HepG2 (cell line): ENCODE results near the gene PWP2. TPM values are rescaled to one million over a fixed set of nuclear protein-coding genes. Genes with fewer than 3 reads are reported as not detected.

Experiments used
- ATAC-seq: fragments of 200-7000 bp; cut with Tn5 transposase; 3 replicates; pipeline ENCODE4 v1.9.1; 2020; ENCODE audit warnings: mild to moderate bottlenecking, moderate library complexity
- BruUV-seq: library from RNA; stranded (reverse); fragments of 400-500 nt; replicated peaks from 2 replicates; lab custom pipeline; 2021; lab: Mats Ljungman, UMichigan
- CTCF ChIA-PET: fragments of 300-600 bp; formaldehyde crosslinking; extraction: SDS; loops from one replicate; lab custom pipeline; 2021; ENCODE audit warnings: low total read pairs, inconsistent platforms, low intra/inter-chr PET ratio; lab: Yijun Ruan, JAX
- POLR2A ChIA-PET: fragments of 350-600 bp; sonication (Branson Sonifier 250); formaldehyde crosslinking; loops from one replicate; lab custom pipeline; 2020; ENCODE audit warnings: antibody characterized with exemption, inconsistent platforms; lab: Yijun Ruan, JAX
- DNase-seq: peaks from one replicate; pipeline ENCODE4 v3.0.0-alpha.2; 2015; ENCODE audit warnings: low spot score
- FAIRE-seq: peaks from 3 replicates; lab custom pipeline; 2011; peaks lifted over from hg19 to GRCh38; lab: Jason Lieb, UNC
- H2AFZ ChIP-seq: one replicate; pipeline ENCODE4 v1.6.1; 2011; ENCODE audit warnings: low read length, inconsistent platforms
- H3K27ac ChIP-seq: fragments of 300-600 bp; 3 replicates; pipeline ENCODE4 v1.8.0; 2011; ENCODE audit warnings: mixed run types, mild to moderate bottlenecking, mixed read lengths, low read length, inconsistent platforms; ENCODE audit not compliant: insufficient read depth; ENCODE audit errors: extremely low read length
- H3K27me3 ChIP-seq, 2 experiments: fragments of 200-600 bp in 1 of 2; 2 replicates in 1 of 2; 3 replicates in 1 of 2; pipeline versions ENCODE4 v1.6.0 to v1.8.0; 2011; ENCODE audit warnings: low read length in 2 of 2, mild to moderate bottlenecking in 2 of 2, moderate library complexity in 2 of 2, inconsistent platforms in 1 of 2; ENCODE audit not compliant: insufficient read depth in 2 of 2, control insufficient read depth in 1 of 2
- H3K36me3 ChIP-seq, 2 experiments: fragments of 200-600 bp in 1 of 2; replicated peaks in 1 of 2; 2 replicates in 1 of 2; 3 replicates in 1 of 2; pipeline versions ENCODE4 v1.5.1 to v1.8.0; 2011; ENCODE audit warnings: low read length in 2 of 2, inconsistent platforms in 1 of 2; ENCODE audit not compliant: insufficient read depth in 2 of 2, control insufficient read depth in 1 of 2
- H3K4me1 ChIP-seq: 2 replicates; pipeline ENCODE4 v1.5.1; 2012; ENCODE audit warnings: low read length, inconsistent platforms; ENCODE audit not compliant: insufficient read depth
- H3K4me2 ChIP-seq: 2 replicates; pipeline ENCODE4 v1.6.0; 2011; ENCODE audit warnings: low read depth, low read length, inconsistent platforms
- H3K4me3 ChIP-seq, 3 experiments: fragments of 200-600 bp in 1 of 3; sonication (generic), shearing (Covaris generic) in 1 of 3; replicated peaks in 1 of 3; 2 replicates each; pipeline ENCODE4 v1.5.1; 2011 to 2016; ENCODE audit warnings: low read length in 3 of 3, inconsistent platforms in 2 of 3, low read depth in 2 of 3, mild to moderate bottlenecking in 2 of 3, control low read depth in 1 of 3, mixed read lengths in 1 of 3; ENCODE audit not compliant: insufficient read depth in 1 of 3
- H3K79me2 ChIP-seq: one replicate; pipeline ENCODE4 v1.6.1; 2011; ENCODE audit warnings: low read length, inconsistent platforms; ENCODE audit not compliant: insufficient read depth
- H3K9ac ChIP-seq: 2 replicates; pipeline ENCODE4 v1.6.0; 2011; ENCODE audit warnings: mild to moderate bottlenecking, low read depth, low read length, inconsistent platforms; ENCODE audit not compliant: insufficient read depth
- H3K9me3 ChIP-seq: 2 replicates; pipeline ENCODE4 v1.5.1; 2012; ENCODE audit warnings: mild to moderate bottlenecking, low read length
- H4K20me1 ChIP-seq: 2 replicates; pipeline ENCODE4 v1.6.0; 2011; ENCODE audit warnings: inconsistent platforms, mild to moderate bottlenecking, low read length, moderate library complexity; ENCODE audit not compliant: insufficient read depth
- CENPBD1 ChIP-seq: sonication (generic); formaldehyde crosslinking; IDR thresholded peaks from 2 replicates; pipeline ENCODE4 v1.8.0; 2022; ENCODE audit warnings: missing genetic modification reagents, low read depth, mild to moderate bottlenecking, borderline replicate concordance
- CREM ChIP-seq, 2 experiments: sonication (generic) in 1 of 2; formaldehyde crosslinking in 1 of 2; IDR thresholded peaks; 2 replicates each; pipeline versions ENCODE4 v1.4.0 to v1.6.1; 2016 to 2020; ENCODE audit warnings: antibody characterized with exemption in 1 of 2, mild to moderate bottlenecking in 1 of 2, missing genetic modification reagents in 1 of 2
- HES4 ChIP-seq: sonication (generic); formaldehyde crosslinking; IDR thresholded peaks from 2 replicates; pipeline ENCODE4 v1.9.0; 2021; ENCODE audit warnings: mild to moderate bottlenecking, missing genetic modification reagents, borderline replicate concordance
- HNF4A ChIP-seq: sonication (generic); formaldehyde crosslinking; IDR thresholded peaks from 2 replicates; pipeline ENCODE4 v1.4.0; 2020; ENCODE audit warnings: missing genetic modification reagents
- KDM5A ChIP-seq: fragments of 200-600 bp; sonication (generic); IDR thresholded peaks from 2 replicates; pipeline ENCODE4 v1.7.0; 2018; ENCODE audit warnings: antibody characterized with exemption, mild to moderate bottlenecking, low read length, borderline replicate concordance
- KLF9 ChIP-seq: IDR thresholded peaks from 2 replicates; pipeline ENCODE4 v1.6.1; 2016; ENCODE audit warnings: low read depth
- MAFK ChIP-seq, 2 experiments: IDR thresholded peaks in 1 of 2; conservative IDR thresholded peaks in 1 of 2; 2 replicates each; pipeline ENCODE4 v1.6.1; 2011; ENCODE audit warnings: improper control_type of control experiment in 2 of 2, low read length in 2 of 2
- MIXL1 ChIP-seq: IDR thresholded peaks from 2 replicates; pipeline ENCODE4 v1.6.1; 2016
- PRMT3 ChIP-seq: sonication (generic); formaldehyde crosslinking; IDR thresholded peaks from 2 replicates; pipeline ENCODE4 v1.8.1; 2022; ENCODE audit warnings: low read depth, mild to moderate bottlenecking, moderate library complexity, missing genetic modification reagents, borderline replicate concordance
- SRF ChIP-seq: IDR thresholded peaks from 2 replicates; pipeline ENCODE4 v1.6.1; 2011; ENCODE audit warnings: mild to moderate bottlenecking, low read depth, low read length, moderate library complexity
- TARDBP ChIP-seq: sonication (generic); formaldehyde crosslinking; IDR thresholded peaks from 2 replicates; pipeline ENCODE4 v1.8.0; 2022; ENCODE audit warnings: mild to moderate bottlenecking, missing genetic modification reagents
- ZFYVE20 ChIP-seq: sonication (generic); formaldehyde crosslinking; IDR thresholded peaks from 2 replicates; pipeline ENCODE4 v1.8.0; 2023; ENCODE audit warnings: low read depth, mild to moderate bottlenecking, moderate library complexity, missing genetic modification reagents, borderline replicate concordance
- ZNF33A ChIP-seq: sonication (generic); formaldehyde crosslinking; IDR thresholded peaks from 2 replicates; pipeline ENCODE4 v1.5.1; 2020; ENCODE audit warnings: missing genetic modification reagents, mild to moderate bottlenecking, moderate library complexity, borderline replicate concordance
- ZNF776 ChIP-seq: sonication (generic); formaldehyde crosslinking; IDR thresholded peaks from 2 replicates; pipeline ENCODE4 v1.4.0; 2020; ENCODE audit warnings: mild to moderate bottlenecking, missing genetic modification reagents
- WGBS: methylation state at CpG from one replicate; pipeline ENCODE4 v1.1.6; 2017; ENCODE audit warnings: low lambda C conversion rate; 5-methylcytosine and 5-hydroxymethylcytosine counted together
- in situ Hi-C: cut with HindIII; loops from 2 replicates; pipeline ENCODE4 v1.10.0; 2017; ENCODE audit warnings: low pct_unique_long_range_greater_than_20kb; ENCODE audit not compliant: extremely low pct_ligation_motif_present
- intact Hi-C: fragments of 100-400 bp; cut with micrococcal nuclease; formaldehyde crosslinking; loops from one replicate; pipeline ENCODE4 v1.10.0; 2022; ENCODE audit not compliant: unreplicated experiment
- polyA plus RNA-seq, 8 experiments: library from polyadenylated mRNA; depleted of rRNA in 3 of 8; stranded (reverse) in 7 of 8; unstranded in 1 of 8; fragments of >200 nt; fragmentation: Illumina TruSeq in 4 of 8; extraction: Trizol in 4 of 8; gene quantifications; 2 replicates each; pipeline versions ENCODE4 v1.2.1 to v1.2.3, GENCODE V29; 2011 to 2016; ENCODE audit warnings: low read depth in 4 of 8, missing spikeins in 1 of 8, mixed read lengths in 1 of 8; ENCODE audit not compliant: insufficient read depth in 1 of 8
- total RNA-seq, 5 experiments: library from RNA; depleted of rRNA; stranded (reverse); fragments of >200 nt; fragmentation: Illumina TruSeq; extraction: Trizol; gene quantifications; 2 replicates each; pipeline ENCODE4 v1.2.3, GENCODE V29; 2016; ENCODE audit warnings: low read depth in 1 of 5
- TF ChIP-seq, protein P1 (sequence below): sonication (generic); formaldehyde crosslinking; IDR thresholded peaks from 2 replicates; pipeline ENCODE4 v1.9.0; 2021; ENCODE audit warnings: missing genetic modification reagents, borderline replicate concordance
- TF ChIP-seq, protein P2 (sequence below): sonication (generic); formaldehyde crosslinking; IDR thresholded peaks from one replicate; pipeline ENCODE4 v1.5.1; 2020; ENCODE audit warnings: mild to moderate bottlenecking, missing genetic modification reagents; ENCODE audit errors: not compliant biosample characterization

Gene PWP2
- total and polyA plus RNA-seq, 2 of the 13 experiments (the other 11 are each of a cell fraction or from before 2014, with no cell fraction given), result 7.7 to 17.0 TPM

DNA sequence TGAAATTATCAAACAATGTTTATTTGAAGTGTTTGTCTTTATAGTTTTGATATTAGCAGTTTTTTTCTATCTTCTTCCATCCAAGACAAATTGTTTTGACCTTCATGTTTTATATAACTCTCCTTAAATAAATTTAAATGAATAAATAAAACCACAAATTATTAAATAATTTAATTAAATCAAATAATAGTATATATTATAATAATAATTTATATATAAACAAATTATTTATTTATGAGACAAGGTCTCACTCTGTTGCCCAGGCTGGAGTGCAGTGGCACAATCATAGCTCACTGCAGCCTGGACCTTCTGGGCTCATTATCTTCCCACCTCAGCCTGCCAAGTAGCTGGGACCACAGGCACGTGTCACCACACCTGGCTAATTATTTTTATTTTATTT, 12.4 kb upstream of the PWP2 start:
- no peaks in the 10 kb centered on the region for H3K9me3 ChIP-seq
- no peak for TF ChIP-seq MIXL1
- no peak for TF ChIP-seq ZNF33A (CRISPR knock-in tag)
- no peak for TF ChIP-seq SRF
- no peak for TF ChIP-seq CREM (IDR thresholded peaks at IDR 0.05)
- TF ChIP-seq CREM (CRISPR knock-in tag; IDR thresholded peaks at IDR 0.05), result no peak
- TF ChIP-seq ZNF776 (CRISPR knock-in tag), result no peak
- no peak for TF ChIP-seq HES4
- no peak for TF ChIP-seq HNF4A (CRISPR knock-in tag)
- TF ChIP-seq CENPBD1 (CRISPR knock-in tag), result no peak
- TF ChIP-seq, protein P1, sequence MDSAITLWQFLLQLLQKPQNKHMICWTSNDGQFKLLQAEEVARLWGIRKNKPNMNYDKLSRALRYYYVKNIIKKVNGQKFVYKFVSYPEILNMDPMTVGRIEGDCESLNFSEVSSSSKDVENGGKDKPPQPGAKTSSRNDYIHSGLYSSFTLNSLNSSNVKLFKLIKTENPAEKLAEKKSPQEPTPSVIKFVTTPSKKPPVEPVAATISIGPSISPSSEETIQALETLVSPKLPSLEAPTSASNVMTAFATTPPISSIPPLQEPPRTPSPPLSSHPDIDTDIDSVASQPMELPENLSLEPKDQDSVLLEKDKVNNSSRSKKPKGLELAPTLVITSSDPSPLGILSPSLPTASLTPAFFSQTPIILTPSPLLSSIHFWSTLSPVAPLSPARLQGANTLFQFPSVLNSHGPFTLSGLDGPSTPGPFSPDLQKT, result no peak
- no peak for TF ChIP-seq MAFK (conservative IDR thresholded peaks at IDR 0.05 in 1 of 2, IDR thresholded peaks at IDR 0.05 in 1 of 2; ENCODE audit: low read length in 2 of 2)
- TF ChIP-seq KDM5A, result no peak
- TF ChIP-seq, protein P2, sequence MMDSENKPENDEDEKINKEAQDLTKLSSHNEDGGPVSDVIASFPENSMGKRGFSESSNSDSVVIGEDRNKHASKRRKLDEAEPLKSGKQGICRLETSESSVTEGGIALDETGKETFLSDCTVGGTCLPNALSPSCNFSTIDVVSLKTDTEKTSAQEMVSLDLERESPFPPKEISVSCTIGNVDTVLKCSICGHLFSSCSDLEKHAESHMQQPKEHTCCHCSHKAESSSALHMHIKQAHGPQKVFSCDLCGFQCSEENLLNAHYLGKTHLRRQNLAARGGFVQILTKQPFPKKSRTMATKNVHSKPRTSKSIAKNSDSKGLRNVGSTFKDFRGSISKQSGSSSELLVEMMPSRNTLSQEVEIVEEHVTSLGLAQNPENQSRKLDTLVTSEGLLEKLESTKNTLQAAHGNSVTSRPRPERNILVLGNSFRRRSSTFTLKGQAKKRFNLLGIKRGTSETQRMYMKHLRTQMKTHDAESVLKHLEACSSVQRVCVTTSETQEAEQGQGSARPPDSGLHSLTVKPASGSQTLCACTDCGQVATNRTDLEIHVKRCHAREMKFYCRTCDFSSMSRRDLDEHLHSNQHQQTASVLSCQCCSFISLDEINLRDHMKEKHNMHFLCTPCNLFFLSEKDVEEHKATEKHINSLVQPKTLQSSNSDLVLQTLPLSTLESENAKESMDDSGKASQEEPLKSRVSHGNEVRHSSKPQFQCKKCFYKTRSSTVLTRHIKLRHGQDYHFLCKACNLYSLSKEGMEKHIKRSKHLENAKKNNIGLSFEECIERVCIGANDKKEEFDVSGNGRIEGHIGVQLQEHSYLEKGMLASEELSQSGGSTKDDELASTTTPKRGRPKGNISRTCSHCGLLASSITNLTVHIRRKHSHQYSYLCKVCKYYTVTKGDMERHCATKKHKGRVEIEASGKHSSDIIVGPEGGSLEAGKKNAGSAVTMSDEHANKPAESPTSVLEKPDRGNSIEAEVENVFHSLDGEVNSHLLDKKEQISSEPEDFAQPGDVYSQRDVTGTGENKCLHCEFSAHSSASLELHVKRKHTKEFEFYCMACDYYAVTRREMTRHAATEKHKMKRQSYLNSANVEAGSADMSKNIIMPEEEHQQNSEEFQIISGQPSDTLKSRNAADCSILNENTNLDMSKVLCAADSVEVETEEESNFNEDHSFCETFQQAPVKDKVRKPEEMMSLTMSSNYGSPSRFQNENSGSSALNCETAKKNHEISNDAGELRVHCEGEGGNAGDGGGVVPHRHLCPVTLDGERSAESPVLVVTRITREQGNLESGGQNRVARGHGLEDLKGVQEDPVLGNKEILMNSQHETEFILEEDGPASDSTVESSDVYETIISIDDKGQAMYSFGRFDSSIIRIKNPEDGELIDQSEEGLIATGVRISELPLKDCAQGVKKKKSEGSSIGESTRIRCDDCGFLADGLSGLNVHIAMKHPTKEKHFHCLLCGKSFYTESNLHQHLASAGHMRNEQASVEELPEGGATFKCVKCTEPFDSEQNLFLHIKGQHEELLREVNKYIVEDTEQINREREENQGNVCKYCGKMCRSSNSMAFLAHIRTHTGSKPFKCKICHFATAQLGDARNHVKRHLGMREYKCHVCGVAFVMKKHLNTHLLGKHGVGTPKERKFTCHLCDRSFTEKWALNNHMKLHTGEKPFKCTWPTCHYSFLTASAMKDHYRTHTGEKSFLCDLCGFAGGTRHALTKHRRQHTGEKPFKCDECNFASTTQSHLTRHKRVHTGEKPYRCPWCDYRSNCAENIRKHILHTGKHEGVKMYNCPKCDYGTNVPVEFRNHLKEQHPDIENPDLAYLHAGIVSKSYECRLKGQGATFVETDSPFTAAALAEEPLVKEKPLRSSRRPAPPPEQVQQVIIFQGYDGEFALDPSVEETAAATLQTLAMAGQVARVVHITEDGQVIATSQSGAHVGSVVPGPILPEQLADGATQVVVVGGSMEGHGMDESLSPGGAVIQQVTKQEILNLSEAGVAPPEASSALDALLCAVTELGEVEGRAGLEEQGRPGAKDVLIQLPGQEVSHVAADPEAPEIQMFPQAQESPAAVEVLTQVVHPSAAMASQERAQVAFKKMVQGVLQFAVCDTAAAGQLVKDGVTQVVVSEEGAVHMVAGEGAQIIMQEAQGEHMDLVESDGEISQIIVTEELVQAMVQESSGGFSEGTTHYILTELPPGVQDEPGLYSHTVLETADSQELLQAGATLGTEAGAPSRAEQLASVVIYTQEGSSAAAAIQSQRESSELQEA (CRISPR knock-in tag), result no peak
- no peak for TF ChIP-seq KLF9 (CRISPR knock-in tag)
- TF ChIP-seq ZFYVE20 (CRISPR knock-in tag), result no peak
- TF ChIP-seq TARDBP (CRISPR knock-in tag), result no peak
- no peak for TF ChIP-seq PRMT3 (CRISPR knock-in tag)
- no peak for ATAC-seq
- POLR2A ChIA-PET, result no interaction called here
- H4K20me1 ChIP-seq, result no peaks in the 10 kb centered on the region
- in situ Hi-C loops (no loop called here), intact Hi-C loops (no loop called here)
- no peak overlapping the region for H3K9ac ChIP-seq
- no peak overlapping the region for H3K27ac ChIP-seq
- H3K36me3 ChIP-seq, result peaks cover 9 to 24% of the 10 kb centered on the region in 2 experiments; a peak in 3 of 5 replicates
- H3K4me1 ChIP-seq, result no peaks in the 10 kb centered on the region
- CTCF ChIA-PET, result no interaction called here
- H3K4me3 ChIP-seq, result no peak overlapping the region
- no peak overlapping the region for H3K4me2 ChIP-seq
- no peak for DNase-seq
- FAIRE-seq, result no peak
- BruUV-seq, result no TSS peak
- WGBS, result 100% methylated on average over 1 of the region's 1 CpG
- H3K79me2 ChIP-seq, result no peaks in the 10 kb centered on the region
- H2AFZ ChIP-seq, result no peak overlapping the region
- H3K27me3 ChIP-seq, result no peaks in the 10 kb centered on the region
